ENCODE results near the gene UNC119B. TPM values are rescaled to one million over a fixed set of nuclear protein-coding genes. Genes with fewer than 3 reads are reported as not detected.

The UNC119B gene
- 33.8 TPM for total RNA-seq (2021; ENCODE audit: unreplicated experiment)
- polyA plus RNA-seq (2012): 20.2 and 21.3 TPM in 2 replicates
- Bru-seq, nascent RNA: percentile 85 among the genes with signal in this experiment
- percentile 97 among the genes with signal in this experiment for BruChase-seq, experiment 1, labeled RNA remaining after a 6-hour chase
- percentile 95 among the genes with signal in this experiment for BruChase-seq, experiment 2, labeled RNA remaining after a 2-hour chase
- long read RNA-seq, full-length matches to known transcripts: 10 of 14 reads
- long read RNA-seq, partial matches to known transcripts: 1 of 14 reads
- long read RNA-seq, other reads (novel, unspliced or antisense): 3 of 14 reads

- peak; percentile 81 for ATAC-seq
- POLR2A ChIA-PET: interaction anchor here (1.0 to 1.4 kb wide), 2 partner anchors 15 to 129 kb away, joined by 3 to 5 read pairs; partner anchors contain the start of genes ACADS and POP5
- Histone ChIP-seq H3K9me3 (ENCODE audit: control insufficient read depth in 1 of 2, insufficient read depth in 1 of 2, low read depth in 1 of 2, low read length in 2 of 2) (no peaks in the 10 kb centered on the region), H3K4me2 (ENCODE audit: low read length) (peak within 1 kb of the TSS; percentile 88), H4K20me1 (ENCODE audit: insufficient read depth) (no peaks in the 10 kb centered on the region), H3K4me3 (replicated peaks in 1 of 2; ENCODE audit: low read depth in 1 of 2, low read length in 2 of 2) (peak within 1 kb of the TSS; percentile 86 to 90), H3K36me3 (ENCODE audit: control insufficient read depth in 1 of 2, insufficient read depth in 2 of 2, low read length in 2 of 2) (peaks cover 5 to 10% of the 10 kb centered on the region in 2 experiments; a peak in 3 of 4 replicates), H3K9ac (ENCODE audit: low read length) (peak within 1 kb of the TSS; percentile 96), H3K79me2 (ENCODE audit: insufficient read depth, low read length) (peaks cover 18% of the 10 kb centered on the region), H2AFZ (ENCODE audit: low read depth, low read length, poor library complexity, severe bottlenecking) (peak within 1 kb of the TSS; percentile 74), H3K27me3 (ENCODE audit: insufficient read depth, low read length) (no peaks in the 10 kb centered on the region), H3K9me2 (ENCODE audit: insufficient read depth) (no peaks in the 10 kb centered on the region), H3K4me1 (ENCODE audit: control insufficient read depth in 1 of 2, insufficient read depth in 2 of 2, low read length in 2 of 2) (peaks cover 11 to 15% of the 10 kb centered on the region in 2 experiments), H3K27ac (ENCODE audit: low read depth, low read length) (peak within 1 kb of the TSS; percentile 90)
- intact Hi-C loops (cut with micrococcal nuclease): loop anchor here (5.0 to 10.0 kb wide), 2 partner anchors 262 to 375 kb away; no protein-coding TSS in a partner anchor
- CTCF ChIA-PET: interaction anchor here (0.6 to 1.2 kb wide), 3 partner anchors 61 to 126 kb away, joined by 3 read pairs; no protein-coding TSS in a partner anchor
- DNase-seq (ENCODE audit: low read depth, low spot score): no peak
- TF ChIP-seq POLR2AphosphoS5 (IDR thresholded peaks at IDR 0.05; ENCODE audit: low read depth, low read length) (peak; percentile 92), SIN3A (IDR thresholded peaks at IDR 0.05; ENCODE audit: low read depth) (peak; percentile 71), FOSL1 (IDR thresholded peaks at IDR 0.05; ENCODE audit: low read depth) (no peak), POLR2A (IDR thresholded peaks at IDR 0.05; ENCODE audit: borderline replicate concordance, extremely low read depth, insufficient read depth, insufficient read length) (no peak), MAX (IDR thresholded peaks at IDR 0.05) (peak; percentile 51), ZFX (IDR thresholded peaks at IDR 0.05) (peak; percentile 86), EGR1 (IDR thresholded peaks at IDR 0.05; ENCODE audit: low read depth) (peak; percentile 63), CBX3 (IDR thresholded peaks at IDR 0.05; ENCODE audit: low read depth) (no peak), CTCF (IDR thresholded peaks at IDR 0.05 in 2 of 3, conservative IDR thresholded peaks at IDR 0.05 in 1 of 3; ENCODE audit: borderline replicate concordance in 1 of 3, insufficient read depth in 1 of 3, low read depth in 2 of 3, low read length in 2 of 3) (no peak), YY1 (IDR thresholded peaks at IDR 0.05; ENCODE audit: extremely low read depth, insufficient replicate concordance, low read depth, low read length) (peak; percentile 95)
- RAD21 ChIA-PET (ENCODE audit: low non-redundant PET in 1 of 2, low total read pairs in 2 of 2, uncharacterized antibody in 2 of 2, unreplicated experiment in 2 of 2): no interaction called here
- no TSS peak for BruUV-seq (replicated peaks)
These were observed at the start of gene UNC119B for GRCh38 chr12:120710031-120710804. Gene UNC119B, plus strand, starts transcription at chr12:120710458. Its CDS starts 17 bp downstream, at chr12:120710475.

All from HCT116 (cell line).